HepG2 (cell line): ENCODE measurements around the gene CABLES2. TPM values are rescaled to one million over a fixed set of nuclear protein-coding genes. Genes with fewer than 3 reads are reported as not detected.

Source experiments
- BRD4 ChIP-seq: sonication (generic); formaldehyde crosslinking; IDR thresholded peaks from 2 replicates; pipeline ENCODE4 v1.4.0; 2020; ENCODE audit warnings: missing genetic modification reagents
- EHMT2 ChIP-seq: fragments of 200-600 bp; sonication (generic); IDR thresholded peaks from 2 replicates; pipeline ENCODE4 v1.7.0; 2017; ENCODE audit warnings: antibody characterized with exemption, low read depth, low read length, borderline replicate concordance
- EZH2 ChIP-seq: conservative IDR thresholded peaks from 2 replicates; pipeline ENCODE4 v1.6.1; 2012; ENCODE audit warnings: mild to moderate bottlenecking, low read depth, low read length, moderate library complexity
- FOXP1 ChIP-seq, 2 experiments: fragments of 450-650 bp in 1 of 2; IDR thresholded peaks; 2 replicates each; pipeline ENCODE4 v1.6.1; 2017 to 2018; ENCODE audit warnings: antibody characterized with exemption in 1 of 2
- KLF15 ChIP-seq: sonication (generic); formaldehyde crosslinking; IDR thresholded peaks from 2 replicates; pipeline ENCODE4 v1.8.1; 2023; ENCODE audit warnings: borderline replicate concordance, mild to moderate bottlenecking, inconsistent platforms, missing genetic modification reagents, mixed read lengths
- MAZ ChIP-seq, 2 experiments: sonication (generic) in 1 of 2; formaldehyde crosslinking in 1 of 2; IDR thresholded peaks; 2 replicates each; pipeline versions ENCODE4 v1.5.0 to v1.6.1; 2012 to 2020; ENCODE audit warnings: low read depth in 2 of 2, mild to moderate bottlenecking in 2 of 2, borderline replicate concordance in 1 of 2, improper control_type of control experiment in 1 of 2, low read length in 1 of 2, missing genetic modification reagents in 1 of 2, moderate library complexity in 1 of 2
- PRPF4 ChIP-seq: fragments of 200-400 bp; formaldehyde crosslinking; IDR thresholded peaks from 2 replicates; pipeline ENCODE4 v1.6.1; 2016; ENCODE audit warnings: low read length, low read depth; ENCODE audit not compliant: poor library complexity, severe bottlenecking
- RXRA ChIP-seq: sonication (generic); formaldehyde crosslinking; IDR thresholded peaks from 2 replicates; pipeline ENCODE4 v1.5.1; 2020; ENCODE audit warnings: missing genetic modification reagents
- SMARCC2 ChIP-seq: fragments of 450-650 bp; IDR thresholded peaks from 2 replicates; pipeline ENCODE4 v1.6.1; 2017; ENCODE audit warnings: antibody characterized with exemption, mild to moderate bottlenecking
- THYN1 ChIP-seq: sonication (generic); formaldehyde crosslinking; IDR thresholded peaks from 2 replicates; pipeline ENCODE4 v1.8.1; 2023; ENCODE audit warnings: low read depth, mild to moderate bottlenecking, moderate library complexity, missing genetic modification reagents, borderline replicate concordance
- TSC22D2 ChIP-seq: sonication (generic); formaldehyde crosslinking; IDR thresholded peaks from 2 replicates; pipeline ENCODE4 v1.5.1; 2020; ENCODE audit warnings: missing genetic modification reagents, mild to moderate bottlenecking, borderline replicate concordance
- ZNF232 ChIP-seq: sonication (generic); formaldehyde crosslinking; IDR thresholded peaks from 2 replicates; pipeline ENCODE4 v1.4.0; 2020; ENCODE audit warnings: missing genetic modification reagents, borderline replicate concordance
- ZNF749 ChIP-seq: sonication (generic); formaldehyde crosslinking; IDR thresholded peaks from 2 replicates; pipeline ENCODE4 v1.8.0; 2022; ENCODE audit warnings: mild to moderate bottlenecking, missing genetic modification reagents, moderate library complexity, borderline replicate concordance
- polyA plus RNA-seq, 8 experiments: library from polyadenylated mRNA; depleted of rRNA in 3 of 8; stranded (reverse) in 7 of 8; unstranded in 1 of 8; fragments of >200 nt; fragmentation: Illumina TruSeq in 4 of 8; extraction: Trizol in 4 of 8; gene quantifications; 2 replicates each; pipeline versions ENCODE4 v1.2.1 to v1.2.3, GENCODE V29; 2011 to 2016; ENCODE audit warnings: low read depth in 4 of 8, missing spikeins in 1 of 8, mixed read lengths in 1 of 8; ENCODE audit not compliant: insufficient read depth in 1 of 8
- total RNA-seq, 5 experiments: library from RNA; depleted of rRNA; stranded (reverse); fragments of >200 nt; fragmentation: Illumina TruSeq; extraction: Trizol; gene quantifications; 2 replicates each; pipeline ENCODE4 v1.2.3, GENCODE V29; 2016; ENCODE audit warnings: low read depth in 1 of 5
- TF ChIP-seq, protein P1 (sequence below): sonication (generic); formaldehyde crosslinking; IDR thresholded peaks from 2 replicates; pipeline ENCODE4 v1.5.1; 2020; ENCODE audit warnings: mild to moderate bottlenecking, moderate library complexity, missing genetic modification reagents
- TF ChIP-seq, protein P2 (sequence below): fragments of 450-650 bp; IDR thresholded peaks from 2 replicates; pipeline ENCODE4 v1.6.1; 2017; ENCODE audit warnings: mild to moderate bottlenecking
- TF ChIP-seq, protein P3 (sequence below): sonication (generic); formaldehyde crosslinking; IDR thresholded peaks from 2 replicates; pipeline ENCODE4 v1.4.0; 2020; ENCODE audit warnings: mild to moderate bottlenecking, missing genetic modification reagents

Gene CABLES2
- total and polyA plus RNA-seq, 2 of the 13 experiments (the other 11 are each of a cell fraction or from before 2014, with no cell fraction given): 5.2 to 9.7 TPM

DNA sequence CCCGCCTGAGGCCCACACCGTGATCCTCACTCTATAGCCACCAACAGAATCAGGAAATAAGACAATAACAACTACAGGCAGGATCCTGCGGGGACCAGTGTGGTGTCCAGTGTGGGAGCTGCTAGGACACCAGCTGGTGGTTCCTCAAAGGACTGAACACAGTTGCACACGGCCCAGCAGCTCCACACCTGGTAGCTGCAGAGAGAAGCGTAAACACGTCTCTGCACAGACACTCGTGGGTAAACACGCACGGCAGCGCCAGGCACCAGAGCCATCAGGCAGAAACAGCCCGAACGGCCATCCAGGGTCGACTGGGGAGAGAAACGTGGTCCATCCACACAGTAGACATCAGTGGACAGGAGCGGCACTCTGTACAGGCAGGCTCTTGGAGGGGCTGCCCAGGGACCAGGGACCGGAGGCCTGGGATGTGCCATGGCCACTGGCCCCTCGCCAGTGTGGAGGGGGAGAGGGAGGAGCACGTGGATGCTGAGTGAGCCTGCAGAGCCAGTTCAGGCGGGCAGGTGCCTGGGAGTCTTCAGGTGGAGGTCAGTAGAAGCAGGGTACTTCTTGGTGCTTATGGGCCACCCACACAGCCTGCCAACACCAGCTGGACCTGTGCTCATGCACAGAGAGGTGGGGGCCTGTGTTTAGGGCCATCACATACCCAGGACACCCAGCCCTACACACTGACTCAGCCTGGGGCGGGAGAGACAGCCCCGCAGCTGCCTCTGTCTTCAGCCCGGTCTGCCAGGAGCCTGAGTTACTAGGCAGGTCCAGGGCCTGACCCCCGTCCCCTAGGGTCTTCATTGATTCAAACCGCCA is 32.5 kb downstream of the CABLES2 start (continued):
- TF ChIP-seq PRPF4 (no peak), BRD4 (CRISPR knock-in tag) (no peak; the same call in none of the 2 replicates), EHMT2 (no peak), EZH2 (no peak), SMARCC2 (no peak), TSC22D2 (CRISPR knock-in tag) (no peak), RXRA (CRISPR knock-in tag) (no peak), ZNF749 (CRISPR knock-in tag) (no peak), ZNF232 (no peak), KLF15 (CRISPR knock-in tag) (no peak), FOXP1 (IDR thresholded peaks at IDR 0.05) (no peak), FOXP1 (CRISPR knock-in tag; IDR thresholded peaks at IDR 0.05) (no peak), MAZ (IDR thresholded peaks at IDR 0.05; ENCODE audit: borderline replicate concordance, low read depth, low read length) (no peak), MAZ (CRISPR knock-in tag; IDR thresholded peaks at IDR 0.05; ENCODE audit: low read depth) (0 out of 2 replicates have a peak, but pooled peaks have one; percentile 32), THYN1 (no peak)
- TF ChIP-seq, protein P1, sequence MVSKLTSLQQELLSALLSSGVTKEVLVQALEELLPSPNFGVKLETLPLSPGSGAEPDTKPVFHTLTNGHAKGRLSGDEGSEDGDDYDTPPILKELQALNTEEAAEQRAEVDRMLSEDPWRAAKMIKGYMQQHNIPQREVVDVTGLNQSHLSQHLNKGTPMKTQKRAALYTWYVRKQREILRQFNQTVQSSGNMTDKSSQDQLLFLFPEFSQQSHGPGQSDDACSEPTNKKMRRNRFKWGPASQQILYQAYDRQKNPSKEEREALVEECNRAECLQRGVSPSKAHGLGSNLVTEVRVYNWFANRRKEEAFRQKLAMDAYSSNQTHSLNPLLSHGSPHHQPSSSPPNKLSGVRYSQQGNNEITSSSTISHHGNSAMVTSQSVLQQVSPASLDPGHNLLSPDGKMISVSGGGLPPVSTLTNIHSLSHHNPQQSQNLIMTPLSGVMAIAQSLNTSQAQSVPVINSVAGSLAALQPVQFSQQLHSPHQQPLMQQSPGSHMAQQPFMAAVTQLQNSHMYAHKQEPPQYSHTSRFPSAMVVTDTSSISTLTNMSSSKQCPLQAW (CRISPR knock-in tag): peak; percentile 61; the same call in 1 of the 2 replicates
- TF ChIP-seq, protein P2, sequence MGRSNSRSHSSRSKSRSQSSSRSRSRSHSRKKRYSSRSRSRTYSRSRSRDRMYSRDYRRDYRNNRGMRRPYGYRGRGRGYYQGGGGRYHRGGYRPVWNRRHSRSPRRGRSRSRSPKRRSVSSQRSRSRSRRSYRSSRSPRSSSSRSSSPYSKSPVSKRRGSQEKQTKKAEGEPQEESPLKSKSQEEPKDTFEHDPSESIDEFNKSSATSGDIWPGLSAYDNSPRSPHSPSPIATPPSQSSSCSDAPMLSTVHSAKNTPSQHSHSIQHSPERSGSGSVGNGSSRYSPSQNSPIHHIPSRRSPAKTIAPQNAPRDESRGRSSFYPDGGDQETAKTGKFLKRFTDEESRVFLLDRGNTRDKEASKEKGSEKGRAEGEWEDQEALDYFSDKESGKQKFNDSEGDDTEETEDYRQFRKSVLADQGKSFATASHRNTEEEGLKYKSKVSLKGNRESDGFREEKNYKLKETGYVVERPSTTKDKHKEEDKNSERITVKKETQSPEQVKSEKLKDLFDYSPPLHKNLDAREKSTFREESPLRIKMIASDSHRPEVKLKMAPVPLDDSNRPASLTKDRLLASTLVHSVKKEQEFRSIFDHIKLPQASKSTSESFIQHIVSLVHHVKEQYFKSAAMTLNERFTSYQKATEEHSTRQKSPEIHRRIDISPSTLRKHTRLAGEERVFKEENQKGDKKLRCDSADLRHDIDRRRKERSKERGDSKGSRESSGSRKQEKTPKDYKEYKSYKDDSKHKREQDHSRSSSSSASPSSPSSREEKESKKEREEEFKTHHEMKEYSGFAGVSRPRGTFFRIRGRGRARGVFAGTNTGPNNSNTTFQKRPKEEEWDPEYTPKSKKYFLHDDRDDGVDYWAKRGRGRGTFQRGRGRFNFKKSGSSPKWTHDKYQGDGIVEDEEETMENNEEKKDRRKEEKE: no peak
- TF ChIP-seq, protein P3, sequence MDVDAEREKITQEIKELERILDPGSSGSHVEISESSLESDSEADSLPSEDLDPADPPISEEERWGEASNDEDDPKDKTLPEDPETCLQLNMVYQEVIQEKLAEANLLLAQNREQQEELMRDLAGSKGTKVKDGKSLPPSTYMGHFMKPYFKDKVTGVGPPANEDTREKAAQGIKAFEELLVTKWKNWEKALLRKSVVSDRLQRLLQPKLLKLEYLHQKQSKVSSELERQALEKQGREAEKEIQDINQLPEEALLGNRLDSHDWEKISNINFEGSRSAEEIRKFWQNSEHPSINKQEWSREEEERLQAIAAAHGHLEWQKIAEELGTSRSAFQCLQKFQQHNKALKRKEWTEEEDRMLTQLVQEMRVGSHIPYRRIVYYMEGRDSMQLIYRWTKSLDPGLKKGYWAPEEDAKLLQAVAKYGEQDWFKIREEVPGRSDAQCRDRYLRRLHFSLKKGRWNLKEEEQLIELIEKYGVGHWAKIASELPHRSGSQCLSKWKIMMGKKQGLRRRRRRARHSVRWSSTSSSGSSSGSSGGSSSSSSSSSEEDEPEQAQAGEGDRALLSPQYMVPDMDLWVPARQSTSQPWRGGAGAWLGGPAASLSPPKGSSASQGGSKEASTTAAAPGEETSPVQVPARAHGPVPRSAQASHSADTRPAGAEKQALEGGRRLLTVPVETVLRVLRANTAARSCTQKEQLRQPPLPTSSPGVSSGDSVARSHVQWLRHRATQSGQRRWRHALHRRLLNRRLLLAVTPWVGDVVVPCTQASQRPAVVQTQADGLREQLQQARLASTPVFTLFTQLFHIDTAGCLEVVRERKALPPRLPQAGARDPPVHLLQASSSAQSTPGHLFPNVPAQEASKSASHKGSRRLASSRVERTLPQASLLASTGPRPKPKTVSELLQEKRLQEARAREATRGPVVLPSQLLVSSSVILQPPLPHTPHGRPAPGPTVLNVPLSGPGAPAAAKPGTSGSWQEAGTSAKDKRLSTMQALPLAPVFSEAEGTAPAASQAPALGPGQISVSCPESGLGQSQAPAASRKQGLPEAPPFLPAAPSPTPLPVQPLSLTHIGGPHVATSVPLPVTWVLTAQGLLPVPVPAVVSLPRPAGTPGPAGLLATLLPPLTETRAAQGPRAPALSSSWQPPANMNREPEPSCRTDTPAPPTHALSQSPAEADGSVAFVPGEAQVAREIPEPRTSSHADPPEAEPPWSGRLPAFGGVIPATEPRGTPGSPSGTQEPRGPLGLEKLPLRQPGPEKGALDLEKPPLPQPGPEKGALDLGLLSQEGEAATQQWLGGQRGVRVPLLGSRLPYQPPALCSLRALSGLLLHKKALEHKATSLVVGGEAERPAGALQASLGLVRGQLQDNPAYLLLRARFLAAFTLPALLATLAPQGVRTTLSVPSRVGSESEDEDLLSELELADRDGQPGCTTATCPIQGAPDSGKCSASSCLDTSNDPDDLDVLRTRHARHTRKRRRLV: no peak
